BJ (cell line): ENCODE measurements around the gene PLD4. TPM values are rescaled to one million over a fixed set of nuclear protein-coding genes. Genes with fewer than 3 reads are reported as not detected.

Experiments
- CTCF ChIA-PET: fragments of 350-600 bp; formaldehyde crosslinking; extraction: SDS; loops from one replicate; lab custom pipeline; 2021; ENCODE audit warnings: antibody characterized with exemption, inconsistent platforms; lab: Yijun Ruan, JAX
- POLR2A ChIA-PET: fragments of 300-600 bp; sonication (Branson Sonifier 250); formaldehyde crosslinking; extraction: SDS; loops from one replicate; lab custom pipeline; 2021; ENCODE audit warnings: antibody characterized with exemption; lab: Charles Lee
- DNase-seq: peaks from one replicate; pipeline ENCODE4 v3.0.0-alpha.2; 2011; ENCODE audit warnings: low read depth
- H3K27me3 ChIP-seq: 2 replicates; pipeline ENCODE4 v1.6.0; 2011; ENCODE audit warnings: low read length; ENCODE audit not compliant: control insufficient read depth, insufficient read depth
- H3K36me3 ChIP-seq: 2 replicates; pipeline ENCODE4 v1.5.1; 2011; ENCODE audit warnings: low read length; ENCODE audit not compliant: control insufficient read depth, insufficient read depth
- H3K4me3 ChIP-seq: 2 replicates; pipeline ENCODE4 v1.5.1; 2011; ENCODE audit warnings: low read depth, mild to moderate bottlenecking, control low read depth, low read length
- polyA plus RNA-seq: library from polyadenylated mRNA; depleted of rRNA; stranded (reverse); fragments of >200 nt; gene quantifications from 2 replicates; pipeline ENCODE4 v1.2.3, GENCODE V29; 2011
- TF ChIP-seq, protein P1 (sequence below): IDR thresholded peaks from 2 replicates; pipeline ENCODE4 v1.5.1; 2011; ENCODE audit warnings: low read depth, mild to moderate bottlenecking, control low read depth, inconsistent platforms, low read length, moderate library complexity; ENCODE audit not compliant: insufficient read depth

PLD4 gene
- polyA plus RNA-seq, 1 experiment, result 0.02 TPM

- DNase-seq, result no peak
- H3K4me3 ChIP-seq, result no peak overlapping the region
- H3K27me3 ChIP-seq, result 0 out of 2 replicates have a peak, but pooled peaks cover 2% of the 10 kb centered on the region
- TF ChIP-seq, protein P1, sequence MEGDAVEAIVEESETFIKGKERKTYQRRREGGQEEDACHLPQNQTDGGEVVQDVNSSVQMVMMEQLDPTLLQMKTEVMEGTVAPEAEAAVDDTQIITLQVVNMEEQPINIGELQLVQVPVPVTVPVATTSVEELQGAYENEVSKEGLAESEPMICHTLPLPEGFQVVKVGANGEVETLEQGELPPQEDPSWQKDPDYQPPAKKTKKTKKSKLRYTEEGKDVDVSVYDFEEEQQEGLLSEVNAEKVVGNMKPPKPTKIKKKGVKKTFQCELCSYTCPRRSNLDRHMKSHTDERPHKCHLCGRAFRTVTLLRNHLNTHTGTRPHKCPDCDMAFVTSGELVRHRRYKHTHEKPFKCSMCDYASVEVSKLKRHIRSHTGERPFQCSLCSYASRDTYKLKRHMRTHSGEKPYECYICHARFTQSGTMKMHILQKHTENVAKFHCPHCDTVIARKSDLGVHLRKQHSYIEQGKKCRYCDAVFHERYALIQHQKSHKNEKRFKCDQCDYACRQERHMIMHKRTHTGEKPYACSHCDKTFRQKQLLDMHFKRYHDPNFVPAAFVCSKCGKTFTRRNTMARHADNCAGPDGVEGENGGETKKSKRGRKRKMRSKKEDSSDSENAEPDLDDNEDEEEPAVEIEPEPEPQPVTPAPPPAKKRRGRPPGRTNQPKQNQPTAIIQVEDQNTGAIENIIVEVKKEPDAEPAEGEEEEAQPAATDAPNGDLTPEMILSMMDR, result no peak
- H3K36me3 ChIP-seq, result no peaks in the 10 kb centered on the region
- CTCF ChIA-PET, result interaction anchor here (0.6 to 2.5 kb wide), 5 partner anchors 11 to 116 kb away, joined by 3 to 6 read pairs (median 5); no protein-coding TSS in a partner anchor
- POLR2A ChIA-PET, result no interaction called here
Measured at GRCh38 chr14:104928391-104929133, 3.9 kb downstream of the PLD4 start.

DNA sequence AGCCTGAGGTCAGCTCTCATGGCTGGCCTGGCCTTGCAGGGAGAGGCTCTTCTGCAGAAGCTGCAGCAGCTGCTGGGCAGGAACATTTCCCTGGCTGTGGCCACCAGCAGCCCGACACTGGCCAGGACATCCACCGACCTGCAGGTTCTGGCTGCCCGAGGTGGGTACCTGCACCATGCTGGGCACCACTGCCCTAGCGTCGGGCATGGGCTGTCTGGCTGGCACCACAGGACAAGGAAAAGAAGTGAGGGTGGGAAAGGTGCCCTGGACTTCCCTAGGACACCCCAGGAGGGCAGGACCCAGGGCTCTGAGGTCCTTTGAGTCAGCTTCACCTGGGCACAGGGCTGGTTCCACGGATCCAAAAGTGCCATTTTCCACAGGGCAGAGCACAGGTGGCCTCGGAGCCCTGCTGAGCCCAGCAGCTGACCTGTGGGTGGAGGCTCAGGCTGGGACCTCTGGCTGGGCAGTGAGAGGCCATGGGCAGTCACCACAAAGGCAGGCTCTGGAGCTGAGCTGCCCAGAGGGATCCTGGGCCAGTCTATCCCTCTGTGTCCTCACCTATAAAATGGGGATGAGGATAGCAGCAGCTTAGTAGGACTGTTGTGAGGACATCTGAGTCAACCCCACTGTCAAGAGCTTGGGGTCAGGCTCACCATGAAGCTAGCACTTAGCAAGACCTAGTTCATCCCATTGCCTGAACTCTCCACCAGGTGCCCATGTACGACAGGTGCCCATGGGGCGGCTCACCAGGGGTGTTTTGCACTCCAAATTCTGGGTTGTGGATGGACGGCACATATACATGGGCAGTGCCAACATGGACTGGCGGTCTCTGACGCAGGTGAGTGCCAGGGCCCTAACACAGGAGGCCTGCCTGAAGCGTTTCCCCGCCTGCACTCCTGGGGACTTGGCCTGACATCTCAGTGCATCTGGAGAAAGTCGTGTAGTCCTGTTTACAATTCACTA is 4.9 kb downstream of the PLD4 start:
- ChIA-PET POLR2A (no interaction called here), CTCF (interaction anchor here (0.6 to 2.5 kb wide), 4 partner anchors 10 to 115 kb away, joined by 3 to 6 read pairs (median 4); no protein-coding TSS in a partner anchor)
- TF ChIP-seq, protein P1, result no peak
- no peak overlapping the region for H3K4me3 ChIP-seq
- no peaks in the 10 kb centered on the region for H3K36me3 ChIP-seq
- no peak for DNase-seq
- H3K27me3 ChIP-seq, result peaks cover 5% of the 10 kb centered on the region; the same call in 1 of the 2 replicates

DNA sequence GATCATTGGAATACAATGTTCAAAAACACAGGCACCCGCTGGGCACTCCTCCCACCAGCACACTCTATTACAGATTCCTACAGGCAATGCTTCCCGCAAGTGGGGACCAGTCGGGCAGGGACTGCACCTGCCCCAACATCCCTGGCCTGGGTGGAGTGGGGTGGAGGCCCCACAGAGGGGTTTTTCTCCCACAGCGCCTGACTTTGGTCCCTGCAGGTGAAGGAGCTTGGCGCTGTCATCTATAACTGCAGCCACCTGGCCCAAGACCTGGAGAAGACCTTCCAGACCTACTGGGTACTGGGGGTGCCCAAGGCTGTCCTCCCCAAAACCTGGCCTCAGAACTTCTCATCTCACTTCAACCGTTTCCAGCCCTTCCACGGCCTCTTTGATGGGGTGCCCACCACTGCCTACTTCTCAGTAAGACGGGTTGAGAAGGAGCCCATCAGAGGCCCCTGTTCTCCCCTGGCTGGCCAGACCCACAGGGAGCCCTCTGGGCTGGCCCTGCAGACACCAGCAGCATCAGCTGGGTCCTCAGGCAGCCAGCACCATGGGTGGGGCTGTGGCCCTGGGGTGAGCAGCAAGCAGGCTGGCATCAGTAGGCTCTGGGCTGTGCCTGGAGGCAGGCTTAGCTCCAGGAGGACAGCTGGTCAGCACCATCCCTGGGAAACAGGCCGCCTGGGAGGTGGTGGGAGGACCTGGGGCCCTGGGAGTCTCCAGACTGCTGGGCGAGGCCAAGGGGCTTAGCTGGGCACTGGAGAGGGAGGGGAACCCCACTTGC is 6.0 kb downstream of the PLD4 start:
- Histone ChIP-seq H3K27me3 (peaks cover 5% of the 10 kb centered on the region; the same call in 1 of the 2 replicates), H3K36me3 (no peaks in the 10 kb centered on the region), H3K4me3 (no peak overlapping the region)
- POLR2A ChIA-PET, result no interaction called here
- CTCF ChIA-PET, result interaction anchor here (1.0 to 2.5 kb wide), 3 partner anchors 18 to 115 kb away, joined by 3 to 6 read pairs (median 6); no protein-coding TSS in a partner anchor
- TF ChIP-seq, protein P1, result no peak
- DNase-seq, result no peak

GRCh38 chr14:104931304-104931770 is 6.7 kb downstream of the PLD4 start:
- H3K4me3 ChIP-seq, result no peak overlapping the region
- POLR2A ChIA-PET, result no interaction called here
- CTCF ChIA-PET, result interaction anchor here (2.0 kb wide), 1 partner anchor 114 kb away, joined by 6 read pairs; no protein-coding TSS in a partner anchor
- H3K36me3 ChIP-seq, result no peaks in the 10 kb centered on the region
- peaks cover 5% of the 10 kb centered on the region; the same call in 1 of the 2 replicates for H3K27me3 ChIP-seq
- TF ChIP-seq, protein P1, result no peak
- no peak for DNase-seq
